ENCODE results near the gene GNG7.
"Not testable (repeated sequence)": the region's sequence is repeated elsewhere in the genome, so short reads cannot be mapped to it uniquely, and the experiment has no call there.

- TF ChIP-seq CTCF (IDR thresholded peaks at IDR 0.05; ENCODE audit: low read length); EZH2 (optimal IDR thresholded peaks at IDR 0.05; ENCODE audit: low read depth, low read length): not testable (repeated sequence)
Observed at GRCh38 chr19:2580396-2580795, 122.1 kb downstream of the GNG7 start.

Data from MM.1S (cell line).